ENCODE results near the gene COMMD1.
A peak's percentile ranks its signal among the peaks of the same experiment; 100 is the strongest.
"Not testable (repeated sequence)": the region's sequence is repeated elsewhere in the genome, so short reads cannot be mapped to it uniquely, and the experiment has no call there.

The COMMD1 gene

DNA sequence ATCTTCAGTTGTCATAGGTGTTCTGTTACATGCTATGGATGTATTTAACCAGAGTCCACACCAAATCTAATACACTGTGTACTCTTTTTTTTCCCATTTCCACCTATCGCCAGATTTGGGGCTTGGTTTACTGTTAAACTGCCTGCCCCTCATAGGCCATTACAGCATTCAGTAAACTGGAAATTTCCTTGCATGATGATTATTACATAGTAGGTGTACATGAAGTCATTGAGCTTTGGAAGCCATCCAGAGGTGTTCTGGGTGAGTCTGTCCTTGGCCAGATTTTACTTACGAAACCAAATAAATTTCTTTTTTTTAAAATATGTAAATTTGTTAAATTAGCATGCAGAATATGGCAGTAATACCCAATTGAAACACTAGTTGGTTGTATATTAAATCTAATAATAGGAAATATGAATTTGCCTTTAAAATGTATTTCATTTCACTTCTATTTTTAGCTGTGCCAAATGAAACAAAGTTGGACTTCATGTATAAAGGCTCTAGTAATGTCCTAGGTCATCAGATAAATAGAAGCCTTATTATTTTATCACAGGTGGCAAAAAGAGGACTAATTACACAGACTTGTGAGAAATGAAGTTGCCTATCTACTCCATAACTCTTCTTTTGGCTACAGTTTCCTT lies 60.7 kb downstream of the COMMD1 start:
- DNase-seq, result no peak

GRCh38 chr2:61967262-61967661 lies 61.8 kb downstream of the COMMD1 start:
- DNase-seq, result no peak

- no peak for DNase-seq
Observed at GRCh38 chr2:61969376-61969775, 63.9 kb downstream of the COMMD1 start.

DNA sequence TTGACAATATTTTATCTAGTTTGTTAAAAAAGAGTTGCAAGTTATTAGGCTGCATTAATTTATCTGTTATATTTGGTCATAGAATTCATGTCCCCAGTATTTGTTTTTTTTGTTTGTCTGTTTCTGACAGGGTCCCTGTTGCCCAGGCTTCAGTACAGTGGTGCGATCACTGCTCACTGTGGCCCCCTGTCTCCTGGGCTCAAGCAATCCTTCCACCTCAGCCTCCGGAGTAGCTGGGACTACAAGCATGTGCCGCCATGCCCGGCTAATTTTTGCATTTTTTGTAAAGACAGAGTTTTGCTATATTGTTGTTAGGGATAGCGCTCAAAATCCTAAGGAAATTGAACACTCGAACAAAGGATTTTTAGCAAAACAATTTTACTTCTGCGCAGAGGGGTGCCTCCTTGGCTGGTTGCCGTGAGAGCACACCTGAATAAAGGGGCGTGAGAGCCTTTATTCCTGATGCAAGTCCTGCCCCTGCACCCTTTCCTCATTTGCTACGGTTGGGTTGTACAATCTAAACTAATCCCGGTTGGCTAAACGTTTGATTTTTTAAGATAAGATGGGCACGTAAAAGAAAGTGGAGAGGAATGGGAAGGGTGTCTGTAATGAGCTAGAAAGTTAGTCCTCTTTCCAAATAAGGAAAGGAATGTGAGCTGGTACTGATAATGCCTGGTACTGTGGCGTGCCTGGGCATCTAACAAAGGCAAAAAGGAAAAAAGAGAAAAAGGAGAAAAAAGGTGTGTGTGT lies 65.5 kb downstream of the COMMD1 start:
- no peak for DNase-seq

DNA sequence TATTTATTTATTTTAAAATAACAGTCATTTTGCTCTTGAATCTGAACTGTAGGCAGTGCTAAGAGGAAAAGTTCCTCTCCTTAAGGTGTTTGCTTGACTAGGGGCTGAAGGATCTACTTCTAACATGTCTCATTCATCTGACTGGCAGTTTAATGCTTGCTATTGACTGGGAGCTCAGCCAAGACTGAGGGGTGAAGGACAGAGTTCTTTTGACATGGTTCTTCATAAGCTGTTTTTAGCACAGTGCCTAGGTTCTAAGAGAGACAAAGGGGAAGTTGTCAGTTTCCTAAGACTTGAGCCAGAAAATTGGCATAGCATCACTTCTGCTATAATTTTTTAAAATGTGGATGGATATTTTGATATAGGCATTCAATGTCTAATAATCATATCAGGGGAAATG lies 73.0 kb downstream of the COMMD1 start:
- no peak for DNase-seq

DNA sequence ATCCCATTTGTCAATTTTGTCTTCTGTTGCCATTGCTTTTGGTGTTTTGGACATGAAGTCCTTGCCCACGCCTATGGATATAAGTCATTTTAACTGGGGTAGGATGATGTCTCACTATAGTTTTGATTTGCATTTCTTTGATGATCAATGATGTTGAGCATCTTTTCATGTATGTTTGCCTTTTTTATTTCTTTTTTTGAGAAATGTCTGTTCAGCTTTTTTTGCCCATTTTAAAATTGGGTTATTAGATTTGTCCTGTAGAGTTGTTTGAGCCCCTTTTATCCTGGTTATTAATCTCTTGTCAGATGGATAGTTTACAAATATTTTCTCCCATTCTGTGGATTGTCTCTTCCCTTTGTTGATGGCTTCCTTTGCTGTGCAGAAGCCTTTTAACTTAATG lies 75.3 kb downstream of the COMMD1 start:
- DNase-seq, result no peak

DNA sequence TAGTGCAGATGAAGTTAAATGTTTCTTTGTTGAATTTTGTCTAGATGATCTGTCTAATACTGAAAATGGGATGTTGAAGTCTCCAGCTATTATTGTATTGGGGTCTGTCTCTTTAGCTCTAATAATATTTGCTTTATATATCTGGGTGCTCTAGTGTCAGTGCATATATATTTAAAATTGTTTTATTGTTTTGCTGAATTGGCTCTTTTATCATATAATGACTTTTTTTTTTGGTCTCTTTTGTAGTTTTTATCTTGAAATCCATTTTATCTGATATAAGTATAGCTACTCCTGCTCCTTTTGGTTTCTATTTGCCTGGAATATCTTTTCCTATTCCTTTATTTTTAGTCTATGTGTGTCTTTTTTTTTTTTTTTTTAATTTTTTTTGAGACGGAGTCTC lies 79.2 kb downstream of the COMMD1 start:
- DNase-seq, result no peak

GRCh38 chr2:61988462-61989366 lies 83.2 kb downstream of the COMMD1 start:
- no peak for DNase-seq

- DNase-seq, result peak; percentile 3
Observed at GRCh38 chr2:61993422-61994024, 88.0 kb downstream of the COMMD1 start.

DNA sequence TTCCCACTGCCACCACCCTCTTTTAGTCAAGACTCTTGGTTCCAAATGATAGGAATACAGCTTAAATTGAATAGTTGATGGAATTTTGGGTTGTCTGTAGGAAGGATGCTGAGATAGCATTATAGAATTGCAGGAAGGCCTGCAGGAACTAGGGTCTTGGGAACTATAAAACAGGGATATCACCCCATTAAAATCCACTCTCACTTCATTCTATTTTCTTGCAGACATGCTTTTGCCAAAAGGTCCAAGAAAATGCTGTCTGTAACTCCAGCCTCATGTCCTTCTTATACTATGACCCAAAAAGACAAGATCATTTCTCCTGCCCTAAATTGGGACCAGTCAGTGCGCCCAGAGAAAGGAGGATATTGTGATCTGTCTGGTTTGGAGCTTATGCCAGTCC lies 89.1 kb downstream of the COMMD1 start:
- DNase-seq, result no peak

DNA sequence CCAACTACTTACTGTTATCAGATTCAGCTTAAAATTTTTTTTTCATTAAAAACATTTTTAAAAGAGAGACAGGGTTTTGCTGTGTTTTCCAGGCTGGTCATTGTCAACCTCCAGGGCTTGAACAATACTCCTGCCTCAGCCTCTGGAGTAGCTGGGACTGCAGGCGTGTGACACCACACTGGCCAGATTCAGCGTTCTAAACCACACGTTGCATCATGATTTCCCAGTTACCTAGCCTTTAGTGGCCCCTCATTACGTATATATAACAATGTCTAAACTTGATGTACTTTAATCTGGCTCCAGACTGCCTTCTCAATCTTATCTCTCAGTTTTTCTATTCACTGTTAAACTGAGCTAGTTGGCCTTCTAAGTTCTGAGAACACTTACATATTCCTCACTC lies 89.6 kb downstream of the COMMD1 start:
- no peak for DNase-seq

DNA sequence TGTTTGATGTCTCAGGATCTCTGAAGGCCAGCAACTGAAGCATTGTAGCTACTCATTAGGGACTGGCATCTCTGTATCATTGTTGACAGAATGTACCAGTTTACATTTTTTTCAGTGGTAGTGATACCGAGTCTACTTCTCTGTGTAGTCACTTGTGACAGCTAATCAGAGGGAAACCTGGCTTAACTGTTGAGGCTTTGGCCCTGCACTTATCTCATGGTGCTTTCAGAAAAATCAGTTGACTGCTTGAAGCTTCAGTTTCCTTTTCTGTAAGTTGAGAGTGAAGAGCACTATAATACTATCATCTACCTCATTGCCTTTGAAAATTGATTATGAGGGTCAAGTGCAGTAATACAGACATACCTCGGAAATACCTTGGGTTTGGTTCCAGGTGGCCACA lies 90.0 kb downstream of the COMMD1 start:
- no peak for DNase-seq

DNA sequence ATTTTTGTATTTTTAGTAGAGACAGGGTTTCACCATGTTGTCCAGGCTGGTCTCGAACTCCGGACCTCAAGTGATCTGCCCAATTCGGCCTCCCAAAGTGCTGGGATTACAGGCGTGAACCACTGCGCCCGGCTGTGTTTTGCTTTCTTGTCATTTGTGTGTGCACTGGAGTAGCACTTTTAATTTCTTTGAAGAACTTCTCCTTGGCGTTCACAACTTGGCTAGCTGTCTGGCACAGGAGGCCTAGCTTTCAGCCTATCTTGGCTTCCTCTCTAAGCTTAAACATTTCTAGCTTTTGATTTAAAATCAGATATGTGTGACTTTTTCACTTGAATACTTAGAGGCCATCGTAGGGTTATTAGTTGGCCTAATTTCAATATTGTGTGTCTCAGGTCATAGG lies 93.0 kb downstream of the COMMD1 start:
- no peak for DNase-seq

- DNase-seq, result no peak
Observed at GRCh38 chr2:62000538-62000937, 95.1 kb downstream of the COMMD1 start.

GRCh38 chr2:62001431-62001830 lies 96.0 kb downstream of the COMMD1 start:
- no peak for DNase-seq

DNA sequence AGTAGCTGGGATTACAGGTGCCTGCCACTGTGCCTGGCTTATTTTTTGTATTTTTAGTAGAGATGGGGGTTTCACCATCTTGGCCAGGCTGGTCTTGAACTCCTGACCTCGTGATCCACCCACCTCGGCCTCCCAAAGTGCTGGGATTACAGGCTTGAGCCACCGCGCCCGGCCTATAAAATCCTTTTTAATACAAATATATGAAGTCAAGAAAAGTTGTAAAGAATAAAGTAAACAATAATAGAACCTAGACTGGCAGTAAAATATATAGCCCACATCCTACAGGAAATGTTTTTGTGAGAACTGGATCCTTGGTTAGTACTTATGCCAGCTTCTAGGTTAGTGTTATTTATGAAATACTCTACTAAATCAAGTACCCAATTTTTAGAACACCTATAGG lies 99.0 kb downstream of the COMMD1 start:
- not testable (repeated sequence) for DNase-seq

GRCh38 chr2:62007555-62007954 lies 102.1 kb downstream of the COMMD1 start:
- no peak for DNase-seq

- DNase-seq, result no peak
Observed at GRCh38 chr2:62010632-62011256, 105.3 kb downstream of the COMMD1 start.

DNA sequence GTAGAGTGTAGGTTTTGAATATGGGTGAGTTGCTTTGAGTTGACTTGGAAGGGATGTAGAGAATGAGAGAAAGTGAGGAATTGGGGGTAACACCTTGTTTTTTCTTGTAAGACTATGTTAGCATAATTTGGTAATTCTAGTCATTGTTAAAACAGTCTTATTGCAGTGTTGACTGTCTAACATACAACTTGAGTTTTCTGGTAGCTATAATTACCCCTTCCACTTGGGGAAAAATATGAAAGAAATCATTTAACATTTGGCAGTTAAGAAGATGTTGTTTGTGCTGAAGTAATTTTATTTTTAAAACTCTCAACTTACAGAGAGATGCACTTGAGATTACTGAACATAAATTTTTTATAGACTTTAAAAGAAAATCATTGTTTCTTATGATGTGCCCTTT lies 108.2 kb downstream of the COMMD1 start:
- DNase-seq, result no peak

- DNase-seq, result no peak
Observed at GRCh38 chr2:62014102-62014501, 108.6 kb downstream of the COMMD1 start.

DNA sequence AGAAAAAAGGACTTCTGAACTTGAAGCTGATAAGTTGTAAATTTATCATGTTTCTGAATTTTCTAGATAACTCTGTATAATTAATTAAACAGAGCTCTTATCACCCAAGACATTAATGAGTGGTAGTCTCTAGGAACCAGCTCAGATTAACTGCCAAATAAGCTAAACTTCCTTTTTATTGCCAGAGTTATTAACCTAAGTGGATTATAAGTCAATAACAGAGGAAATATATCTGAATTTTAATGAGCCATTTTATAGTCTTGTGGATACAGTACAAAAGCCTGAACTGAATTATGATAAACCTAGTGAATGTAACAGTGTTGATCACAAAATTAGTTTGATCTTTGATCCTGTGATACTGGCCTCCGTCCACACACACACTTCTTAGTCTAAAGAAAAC lies 111.5 kb downstream of the COMMD1 start:
- DNase-seq, result no peak

GRCh38 chr2:62029910-62030309 lies 124.4 kb downstream of the COMMD1 start:
- DNase-seq, result no peak

DNA sequence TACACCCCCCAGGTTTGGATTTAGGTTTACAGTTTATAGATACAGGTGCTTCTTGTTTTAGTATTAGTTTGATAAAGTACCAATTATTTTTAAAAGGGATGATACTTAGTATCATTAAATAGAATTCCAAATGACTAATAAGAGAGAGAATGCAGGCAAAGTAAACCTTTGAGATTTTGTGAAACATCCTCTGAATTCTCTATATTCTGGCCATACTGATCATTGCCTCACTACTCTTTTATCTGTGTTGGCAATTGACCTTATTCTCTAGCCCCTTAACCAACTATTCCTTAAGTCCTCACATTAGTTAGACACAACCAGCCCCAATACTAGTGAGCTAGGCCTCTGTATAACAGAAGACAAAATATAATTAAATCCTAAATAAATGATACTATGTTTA lies 125.4 kb downstream of the COMMD1 start:
- no peak for DNase-seq
